ENCODE data around the gene FBL.

DNA sequence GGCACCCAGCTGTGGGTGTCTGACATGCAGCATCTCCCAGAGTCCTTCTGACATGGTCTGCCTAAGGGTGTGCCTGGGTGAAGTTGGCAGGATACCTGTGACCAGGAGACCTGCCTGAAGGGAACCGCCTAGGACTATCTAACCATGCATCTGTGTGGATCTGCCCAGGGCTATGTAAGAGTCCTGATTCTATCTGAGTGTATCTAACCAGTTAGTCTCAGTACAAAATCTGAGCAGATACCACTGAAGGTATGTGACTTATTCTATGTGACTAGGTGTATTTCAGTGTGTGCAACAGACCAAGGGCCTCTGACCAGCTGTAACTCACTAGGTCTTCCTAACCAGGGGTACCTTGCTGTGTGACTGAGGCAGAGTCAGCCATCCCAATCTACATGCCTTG, 28.2 kb upstream of the FBL start:
- TF ChIP-seq, protein P1, sequence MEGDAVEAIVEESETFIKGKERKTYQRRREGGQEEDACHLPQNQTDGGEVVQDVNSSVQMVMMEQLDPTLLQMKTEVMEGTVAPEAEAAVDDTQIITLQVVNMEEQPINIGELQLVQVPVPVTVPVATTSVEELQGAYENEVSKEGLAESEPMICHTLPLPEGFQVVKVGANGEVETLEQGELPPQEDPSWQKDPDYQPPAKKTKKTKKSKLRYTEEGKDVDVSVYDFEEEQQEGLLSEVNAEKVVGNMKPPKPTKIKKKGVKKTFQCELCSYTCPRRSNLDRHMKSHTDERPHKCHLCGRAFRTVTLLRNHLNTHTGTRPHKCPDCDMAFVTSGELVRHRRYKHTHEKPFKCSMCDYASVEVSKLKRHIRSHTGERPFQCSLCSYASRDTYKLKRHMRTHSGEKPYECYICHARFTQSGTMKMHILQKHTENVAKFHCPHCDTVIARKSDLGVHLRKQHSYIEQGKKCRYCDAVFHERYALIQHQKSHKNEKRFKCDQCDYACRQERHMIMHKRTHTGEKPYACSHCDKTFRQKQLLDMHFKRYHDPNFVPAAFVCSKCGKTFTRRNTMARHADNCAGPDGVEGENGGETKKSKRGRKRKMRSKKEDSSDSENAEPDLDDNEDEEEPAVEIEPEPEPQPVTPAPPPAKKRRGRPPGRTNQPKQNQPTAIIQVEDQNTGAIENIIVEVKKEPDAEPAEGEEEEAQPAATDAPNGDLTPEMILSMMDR (IDR thresholded peaks at IDR 0.05) = no peak
- TF ChIP-seq, protein P2, sequence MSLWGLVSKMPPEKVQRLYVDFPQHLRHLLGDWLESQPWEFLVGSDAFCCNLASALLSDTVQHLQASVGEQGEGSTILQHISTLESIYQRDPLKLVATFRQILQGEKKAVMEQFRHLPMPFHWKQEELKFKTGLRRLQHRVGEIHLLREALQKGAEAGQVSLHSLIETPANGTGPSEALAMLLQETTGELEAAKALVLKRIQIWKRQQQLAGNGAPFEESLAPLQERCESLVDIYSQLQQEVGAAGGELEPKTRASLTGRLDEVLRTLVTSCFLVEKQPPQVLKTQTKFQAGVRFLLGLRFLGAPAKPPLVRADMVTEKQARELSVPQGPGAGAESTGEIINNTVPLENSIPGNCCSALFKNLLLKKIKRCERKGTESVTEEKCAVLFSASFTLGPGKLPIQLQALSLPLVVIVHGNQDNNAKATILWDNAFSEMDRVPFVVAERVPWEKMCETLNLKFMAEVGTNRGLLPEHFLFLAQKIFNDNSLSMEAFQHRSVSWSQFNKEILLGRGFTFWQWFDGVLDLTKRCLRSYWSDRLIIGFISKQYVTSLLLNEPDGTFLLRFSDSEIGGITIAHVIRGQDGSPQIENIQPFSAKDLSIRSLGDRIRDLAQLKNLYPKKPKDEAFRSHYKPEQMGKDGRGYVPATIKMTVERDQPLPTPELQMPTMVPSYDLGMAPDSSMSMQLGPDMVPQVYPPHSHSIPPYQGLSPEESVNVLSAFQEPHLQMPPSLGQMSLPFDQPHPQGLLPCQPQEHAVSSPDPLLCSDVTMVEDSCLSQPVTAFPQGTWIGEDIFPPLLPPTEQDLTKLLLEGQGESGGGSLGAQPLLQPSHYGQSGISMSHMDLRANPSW (CRISPR knock-in tag; conservative IDR thresholded peaks at IDR 0.05; ENCODE audit: low read depth) = no peak
- no peak for TF ChIP-seq CREB1 (CRISPR knock-in tag; IDR thresholded peaks at IDR 0.05)
- TF ChIP-seq CREM (CRISPR knock-in tag; IDR thresholded peaks at IDR 0.05) = no peak
- no peak for TF ChIP-seq NR1H2 (CRISPR knock-in tag; IDR thresholded peaks at IDR 0.05)
- no peak for TF ChIP-seq JUN (CRISPR knock-in tag; IDR thresholded peaks at IDR 0.05)
- no peak for TF ChIP-seq TP53 (CRISPR knock-in tag; IDR thresholded peaks at IDR 0.05)
- TF ChIP-seq, protein P3, sequence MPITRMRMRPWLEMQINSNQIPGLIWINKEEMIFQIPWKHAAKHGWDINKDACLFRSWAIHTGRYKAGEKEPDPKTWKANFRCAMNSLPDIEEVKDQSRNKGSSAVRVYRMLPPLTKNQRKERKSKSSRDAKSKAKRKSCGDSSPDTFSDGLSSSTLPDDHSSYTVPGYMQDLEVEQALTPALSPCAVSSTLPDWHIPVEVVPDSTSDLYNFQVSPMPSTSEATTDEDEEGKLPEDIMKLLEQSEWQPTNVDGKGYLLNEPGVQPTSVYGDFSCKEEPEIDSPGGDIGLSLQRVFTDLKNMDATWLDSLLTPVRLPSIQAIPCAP (CRISPR knock-in tag; IDR thresholded peaks at IDR 0.05) = no peak
- no peak for TF ChIP-seq ETV6 (CRISPR knock-in tag; IDR thresholded peaks at IDR 0.05)
- TF ChIP-seq, protein P4, sequence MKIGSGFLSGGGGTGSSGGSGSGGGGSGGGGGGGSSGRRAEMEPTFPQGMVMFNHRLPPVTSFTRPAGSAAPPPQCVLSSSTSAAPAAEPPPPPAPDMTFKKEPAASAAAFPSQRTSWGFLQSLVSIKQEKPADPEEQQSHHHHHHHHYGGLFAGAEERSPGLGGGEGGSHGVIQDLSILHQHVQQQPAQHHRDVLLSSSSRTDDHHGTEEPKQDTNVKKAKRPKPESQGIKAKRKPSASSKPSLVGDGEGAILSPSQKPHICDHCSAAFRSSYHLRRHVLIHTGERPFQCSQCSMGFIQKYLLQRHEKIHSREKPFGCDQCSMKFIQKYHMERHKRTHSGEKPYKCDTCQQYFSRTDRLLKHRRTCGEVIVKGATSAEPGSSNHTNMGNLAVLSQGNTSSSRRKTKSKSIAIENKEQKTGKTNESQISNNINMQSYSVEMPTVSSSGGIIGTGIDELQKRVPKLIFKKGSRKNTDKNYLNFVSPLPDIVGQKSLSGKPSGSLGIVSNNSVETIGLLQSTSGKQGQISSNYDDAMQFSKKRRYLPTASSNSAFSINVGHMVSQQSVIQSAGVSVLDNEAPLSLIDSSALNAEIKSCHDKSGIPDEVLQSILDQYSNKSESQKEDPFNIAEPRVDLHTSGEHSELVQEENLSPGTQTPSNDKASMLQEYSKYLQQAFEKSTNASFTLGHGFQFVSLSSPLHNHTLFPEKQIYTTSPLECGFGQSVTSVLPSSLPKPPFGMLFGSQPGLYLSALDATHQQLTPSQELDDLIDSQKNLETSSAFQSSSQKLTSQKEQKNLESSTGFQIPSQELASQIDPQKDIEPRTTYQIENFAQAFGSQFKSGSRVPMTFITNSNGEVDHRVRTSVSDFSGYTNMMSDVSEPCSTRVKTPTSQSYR (CRISPR knock-in tag; IDR thresholded peaks at IDR 0.05) = no peak
- TF ChIP-seq, protein P5, sequence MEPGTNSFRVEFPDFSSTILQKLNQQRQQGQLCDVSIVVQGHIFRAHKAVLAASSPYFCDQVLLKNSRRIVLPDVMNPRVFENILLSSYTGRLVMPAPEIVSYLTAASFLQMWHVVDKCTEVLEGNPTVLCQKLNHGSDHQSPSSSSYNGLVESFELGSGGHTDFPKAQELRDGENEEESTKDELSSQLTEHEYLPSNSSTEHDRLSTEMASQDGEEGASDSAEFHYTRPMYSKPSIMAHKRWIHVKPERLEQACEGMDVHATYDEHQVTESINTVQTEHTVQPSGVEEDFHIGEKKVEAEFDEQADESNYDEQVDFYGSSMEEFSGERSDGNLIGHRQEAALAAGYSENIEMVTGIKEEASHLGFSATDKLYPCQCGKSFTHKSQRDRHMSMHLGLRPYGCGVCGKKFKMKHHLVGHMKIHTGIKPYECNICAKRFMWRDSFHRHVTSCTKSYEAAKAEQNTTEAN (CRISPR knock-in tag; IDR thresholded peaks at IDR 0.05) = no peak
- TF ChIP-seq SP1 (CRISPR knock-in tag; conservative IDR thresholded peaks at IDR 0.05) = no peak
